Measurements from ENCODE around the gene GAS2.

The GAS2 gene

DNA sequence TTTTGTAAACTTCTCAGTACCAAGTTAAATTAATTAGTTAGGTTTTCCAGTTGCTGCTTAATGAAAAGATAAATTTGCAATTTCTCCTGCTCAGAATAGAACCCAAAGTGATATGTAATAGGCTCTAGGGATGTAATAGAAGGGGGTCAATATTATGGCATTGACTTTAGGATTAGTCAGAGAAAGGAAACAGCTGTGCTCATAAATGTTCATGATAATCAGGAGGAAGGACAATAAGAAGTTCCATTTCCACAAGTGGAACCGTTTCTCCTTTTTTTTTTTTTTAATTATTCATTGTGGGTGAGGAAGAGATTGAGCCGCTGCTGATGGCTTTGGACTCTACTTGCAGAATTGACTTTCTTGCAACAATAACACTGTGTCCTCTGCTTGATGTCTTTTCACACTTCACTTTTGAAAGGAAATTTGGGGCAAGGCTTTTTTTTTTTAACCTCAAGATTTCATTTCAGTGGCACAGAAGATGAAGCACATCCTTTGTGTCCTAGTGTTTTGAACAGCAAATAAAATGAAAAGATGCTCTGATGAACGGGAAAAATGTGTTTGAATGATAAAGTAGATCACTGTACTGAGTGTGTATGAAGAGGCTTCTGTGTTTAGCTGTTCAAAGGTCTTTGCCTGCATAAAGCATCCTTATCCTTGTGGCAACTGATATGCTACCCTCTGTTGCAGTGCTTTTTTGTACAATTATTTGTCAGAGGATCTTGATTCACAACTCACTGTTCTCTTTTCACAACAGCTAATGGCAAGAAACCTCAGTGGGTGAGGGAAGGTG is 62.4 kb downstream of the GAS2 start:
- DNase-seq, result no peak

DNA sequence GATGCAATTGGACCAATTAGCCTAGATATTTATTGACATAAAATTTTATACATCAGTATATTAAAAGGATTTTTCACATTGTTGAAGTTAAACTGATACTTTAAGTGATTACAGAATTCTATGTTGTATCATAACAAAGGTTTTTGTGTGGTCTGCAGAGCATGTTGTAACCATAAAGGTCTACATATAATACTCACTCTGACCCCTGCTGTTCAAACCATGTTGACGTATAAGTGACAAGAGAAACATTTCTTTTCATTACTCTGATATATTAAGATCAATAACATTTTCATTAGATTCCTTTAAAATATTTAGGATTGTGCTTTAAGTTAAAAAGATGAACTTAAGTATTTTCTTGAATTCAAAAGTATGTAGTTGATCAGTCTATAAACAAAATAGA is 63.9 kb downstream of the GAS2 start:
- no peak for DNase-seq

DNA sequence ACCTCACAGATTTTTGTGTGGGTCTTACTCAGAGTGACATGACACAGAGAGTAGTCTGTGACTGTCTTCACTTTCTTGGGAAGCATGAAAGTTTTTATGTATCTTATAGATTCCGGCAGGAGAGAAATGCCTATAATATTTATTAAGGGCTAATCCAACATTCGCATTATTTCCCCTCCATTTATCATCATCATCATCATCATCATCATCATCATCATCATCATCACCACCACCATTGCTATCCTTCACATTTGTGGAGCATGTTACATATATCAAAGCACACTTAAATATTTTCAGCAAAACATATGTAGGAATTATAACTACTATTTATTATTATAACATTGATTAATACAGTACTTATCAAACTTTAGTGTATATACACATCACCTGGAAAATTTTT is 66.2 kb downstream of the GAS2 start:
- no peak for DNase-seq

DNA sequence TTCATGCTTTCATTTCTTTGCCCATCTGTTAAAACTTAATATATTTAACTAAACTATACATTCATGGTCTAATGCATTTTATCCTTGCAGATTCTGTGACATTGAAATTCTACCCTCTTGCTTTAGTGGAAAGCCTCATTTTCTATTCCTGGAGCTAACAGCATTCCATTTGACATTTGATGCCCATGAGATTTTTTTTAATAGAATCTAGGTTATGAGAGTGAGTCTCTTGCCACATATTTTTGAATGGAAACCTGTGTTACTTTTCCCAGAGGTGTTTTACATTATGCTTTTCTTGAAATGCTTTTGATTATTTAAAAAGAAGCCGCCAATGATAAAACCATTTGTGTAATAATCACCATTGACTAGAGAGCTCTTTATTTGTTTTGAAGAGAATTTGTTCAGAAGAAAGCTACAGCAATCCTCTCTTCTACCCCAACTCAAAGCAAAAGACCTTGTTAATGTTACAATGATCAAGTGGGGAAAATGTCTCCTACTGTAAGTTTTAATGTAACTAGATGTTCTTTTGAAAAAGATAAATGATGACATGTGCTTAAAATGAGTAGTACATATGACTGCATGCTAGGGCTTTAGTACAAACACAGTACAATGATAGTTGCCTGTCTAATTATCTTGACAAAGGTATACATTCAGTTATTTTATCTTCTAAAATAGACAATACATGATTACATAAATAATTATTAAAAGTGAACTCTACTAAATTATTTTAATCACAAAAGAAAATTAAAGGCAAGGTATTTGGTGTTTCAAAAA is 67.3 kb downstream of the GAS2 start:
- no peak for DNase-seq

DNA sequence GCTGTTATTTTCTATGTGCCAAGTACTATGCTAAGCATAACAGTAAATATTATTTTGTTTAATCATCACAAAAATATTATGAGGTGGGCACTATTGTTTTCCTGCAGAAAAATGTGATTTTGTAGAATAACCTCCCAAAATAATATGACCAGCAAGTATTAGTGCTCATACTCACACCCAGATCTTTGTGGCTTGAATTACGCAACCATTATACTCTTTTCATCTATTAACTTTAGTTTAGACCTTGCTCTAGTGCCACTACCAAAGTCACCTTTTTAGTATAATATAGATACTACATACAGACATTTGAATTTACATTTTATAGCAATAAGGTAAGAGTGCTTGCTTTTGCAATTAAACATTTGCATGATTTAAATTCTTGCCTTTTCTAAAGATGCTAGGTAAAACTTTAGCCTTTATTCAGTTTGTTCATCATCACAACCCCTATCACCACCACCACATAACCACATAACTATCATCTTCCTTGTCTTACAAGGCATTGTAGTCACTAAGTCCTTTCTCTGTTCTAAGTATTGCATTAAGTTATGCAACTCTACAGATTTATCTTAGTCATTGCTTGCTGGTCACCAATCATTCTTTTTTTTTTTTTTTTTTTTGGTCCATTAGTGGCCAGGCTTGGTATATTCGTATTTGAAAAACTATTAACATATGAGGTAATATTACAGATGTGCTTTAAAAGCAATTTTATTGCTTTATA is 68.4 kb downstream of the GAS2 start:
- DNase-seq, result no peak

DNA sequence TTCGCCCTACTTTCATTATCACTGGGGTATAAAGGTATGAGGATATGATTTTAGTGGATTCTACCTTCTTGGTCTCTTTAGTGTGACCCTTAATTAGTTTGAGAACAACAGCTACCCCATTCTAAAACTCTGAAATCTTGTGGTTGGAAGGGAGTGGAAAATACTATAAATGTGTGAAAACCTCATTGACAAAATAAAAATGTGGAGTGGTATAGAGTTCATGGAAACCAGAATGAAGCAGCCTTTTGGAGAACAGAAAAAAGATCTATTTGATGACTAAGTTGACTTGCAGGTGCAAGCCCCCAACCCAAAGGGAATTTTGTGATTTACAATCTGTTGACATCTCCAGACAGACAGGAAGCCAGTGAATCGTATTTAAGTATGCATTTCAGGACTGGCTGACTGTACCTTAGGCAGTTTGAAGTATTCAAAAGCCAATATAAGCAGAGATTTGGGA is 75.8 kb downstream of the GAS2 start:
- no peak for DNase-seq

DNA sequence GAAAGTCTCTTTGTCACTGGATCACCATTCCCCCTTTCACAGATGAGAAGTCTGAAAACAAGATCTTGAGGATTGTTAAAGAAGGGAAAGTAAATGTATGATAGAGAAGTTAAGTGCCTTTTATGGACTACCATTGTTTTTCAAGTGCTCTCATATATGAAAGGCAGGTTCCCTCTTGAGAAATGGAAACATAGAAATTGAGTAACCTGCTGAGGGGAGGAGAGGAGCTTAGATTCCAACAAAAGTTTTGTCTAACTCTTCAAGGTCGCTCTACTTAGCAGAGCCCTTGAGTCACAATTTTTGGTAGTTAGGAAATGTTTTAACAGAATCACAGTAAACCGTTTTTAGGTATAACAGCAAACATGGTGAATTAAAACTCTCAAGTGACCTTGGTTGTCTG is 83.1 kb downstream of the GAS2 start:
- no peak for DNase-seq

DNA sequence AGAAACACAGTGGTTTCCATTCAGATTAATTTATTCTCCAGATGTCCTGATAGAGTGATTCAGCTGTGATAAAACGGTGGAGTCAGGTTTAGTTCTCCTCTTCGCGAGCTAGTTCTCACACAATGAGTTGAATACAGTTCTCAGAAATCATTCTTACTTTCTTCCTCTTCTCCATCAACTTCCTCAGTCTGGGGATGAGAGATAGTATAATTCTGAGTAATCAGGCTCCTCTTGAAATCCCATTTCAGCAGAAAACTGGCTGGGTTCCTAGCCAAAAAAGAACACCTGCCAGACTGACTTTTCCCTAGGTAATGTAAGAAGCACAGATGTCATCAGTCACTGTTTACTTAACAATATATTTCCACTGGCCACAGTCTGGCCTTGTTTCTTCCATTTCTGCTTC is 86.5 kb downstream of the GAS2 start:
- DNase-seq, result no peak

DNA sequence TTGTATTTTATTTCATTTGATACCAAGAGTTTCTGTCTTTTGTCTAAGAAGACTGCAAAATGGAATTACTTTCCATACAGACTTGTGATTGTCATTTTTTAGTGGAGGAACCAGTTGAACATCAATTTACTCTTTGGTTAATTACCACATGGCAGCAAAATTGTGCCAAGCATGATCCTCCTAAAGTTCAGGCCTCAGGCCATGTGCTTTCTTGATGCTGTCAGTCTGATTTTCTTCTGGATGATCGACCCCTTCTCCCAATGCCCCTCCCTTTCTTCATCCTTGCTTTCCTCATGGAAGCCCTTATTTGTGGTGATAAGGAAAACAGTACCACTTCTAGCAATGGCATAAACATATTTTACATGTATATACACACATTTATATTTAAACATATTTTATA is 87.0 kb downstream of the GAS2 start:
- DNase-seq, result no peak

DNA sequence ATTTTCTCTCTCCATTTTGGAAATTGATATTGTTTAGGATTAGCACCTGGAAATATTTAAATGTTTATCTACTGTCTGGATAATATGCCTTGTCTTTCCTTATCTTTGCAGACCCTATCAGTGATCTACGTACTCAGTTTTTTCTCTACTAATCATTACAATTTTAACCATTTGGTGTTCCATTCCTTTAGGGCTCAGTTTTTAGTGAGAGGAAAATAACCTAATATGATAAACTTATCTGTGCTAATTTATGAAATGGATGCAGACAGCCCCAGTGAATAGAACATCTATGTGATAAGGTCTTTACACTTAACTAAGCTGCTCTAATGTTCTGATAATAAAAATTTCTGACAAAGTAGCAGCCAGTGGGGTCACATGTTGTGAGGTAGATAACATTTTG is 94.7 kb downstream of the GAS2 start:
- DNase-seq, result no peak

DNA sequence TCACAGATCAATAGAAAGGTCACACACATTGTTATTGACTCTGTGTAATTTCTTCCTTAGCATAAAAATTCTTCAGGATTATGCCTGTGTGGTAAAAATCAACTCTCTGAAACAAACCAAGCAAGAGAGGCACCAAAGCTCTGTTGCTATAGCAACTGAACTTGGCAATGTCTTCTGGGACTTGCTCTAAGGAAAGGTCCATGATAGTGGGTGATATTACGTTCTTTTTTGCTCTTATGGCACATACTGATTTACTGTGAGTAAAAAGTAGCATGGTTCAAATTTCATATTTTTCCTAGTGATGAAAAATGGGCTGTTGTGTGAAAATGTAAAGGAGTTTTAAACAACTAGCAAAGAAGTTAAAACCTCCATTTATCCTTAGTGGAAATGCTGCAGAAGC is 96.8 kb downstream of the GAS2 start:
- DNase-seq, result no peak

DNA sequence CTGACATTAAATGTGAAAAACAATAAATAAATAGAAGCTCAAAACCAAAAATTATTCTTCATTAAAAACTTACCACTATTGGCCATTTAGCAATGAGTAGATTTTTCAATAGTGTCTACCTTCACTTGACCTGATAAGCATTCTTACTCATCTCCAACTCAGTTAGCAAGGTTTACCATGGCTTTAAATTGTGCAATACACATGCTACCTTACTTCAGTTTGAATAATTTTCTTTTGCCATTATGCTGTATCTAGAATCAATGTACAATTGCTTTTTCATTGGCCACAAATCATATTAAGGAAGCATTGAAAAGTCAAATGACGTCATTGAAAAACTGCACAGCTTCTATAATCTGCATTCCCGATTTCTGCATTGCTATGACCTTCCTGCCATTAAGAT is 98.3 kb downstream of the GAS2 start:
- DNase-seq, result no peak

DNA sequence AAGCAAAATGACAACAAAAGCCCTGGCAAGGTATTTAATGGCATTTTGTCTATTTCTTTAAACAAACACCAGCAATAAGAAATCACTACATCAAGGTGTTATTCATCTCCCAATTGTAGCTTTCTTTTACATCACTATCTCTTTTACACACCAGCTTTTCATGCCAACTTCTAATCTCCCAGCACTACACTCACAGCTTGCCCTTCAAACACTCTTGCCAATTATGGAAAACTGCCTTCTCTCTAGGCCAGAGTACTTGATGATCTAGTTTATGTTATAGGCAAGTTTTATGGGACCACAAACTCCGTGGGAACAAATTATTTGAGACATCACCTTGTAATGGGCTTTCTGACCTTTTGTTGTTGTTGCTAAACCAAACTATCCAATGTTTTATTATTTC is 101.9 kb downstream of the GAS2 start:
- no peak for DNase-seq

DNA sequence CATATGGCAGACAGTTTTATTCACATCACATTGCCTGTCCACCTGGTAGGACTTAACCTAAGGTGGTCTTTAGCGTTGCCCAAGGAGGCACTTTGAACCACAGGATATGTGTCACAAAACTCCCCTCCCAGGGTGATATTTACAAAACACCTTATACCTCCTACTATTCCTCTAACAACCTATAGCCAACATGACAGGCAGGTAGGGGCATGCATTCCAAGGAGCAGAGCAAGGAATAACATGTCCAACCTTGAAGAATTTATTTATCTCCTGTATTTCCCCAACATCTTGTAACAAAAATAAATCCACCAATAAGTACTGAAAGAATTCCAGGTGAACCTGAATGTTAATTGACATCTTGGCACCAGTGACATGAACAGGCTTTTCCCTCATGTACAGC is 102.7 kb downstream of the GAS2 start:
- DNase-seq, result no peak

DNA sequence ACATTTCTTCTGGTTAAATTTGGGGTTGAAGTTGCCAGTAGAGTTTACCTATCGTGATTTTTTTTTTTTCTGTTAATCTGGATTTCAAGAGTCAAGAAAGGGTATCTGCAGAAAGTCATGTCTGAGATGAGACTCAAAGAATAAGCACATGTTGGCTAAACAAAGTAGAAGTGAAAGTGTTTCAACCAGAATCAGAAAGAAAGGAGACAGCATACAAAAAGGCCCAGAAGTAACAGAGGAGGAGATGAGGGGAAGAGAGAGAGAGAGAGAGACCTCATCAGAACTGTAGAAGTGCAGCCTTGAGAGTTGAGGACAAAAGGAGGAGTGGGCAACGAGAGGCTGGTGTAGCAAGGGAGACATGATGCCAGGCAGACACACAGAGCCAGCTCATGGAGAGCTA is 108.3 kb downstream of the GAS2 start:
- DNase-seq, result no peak

DNA sequence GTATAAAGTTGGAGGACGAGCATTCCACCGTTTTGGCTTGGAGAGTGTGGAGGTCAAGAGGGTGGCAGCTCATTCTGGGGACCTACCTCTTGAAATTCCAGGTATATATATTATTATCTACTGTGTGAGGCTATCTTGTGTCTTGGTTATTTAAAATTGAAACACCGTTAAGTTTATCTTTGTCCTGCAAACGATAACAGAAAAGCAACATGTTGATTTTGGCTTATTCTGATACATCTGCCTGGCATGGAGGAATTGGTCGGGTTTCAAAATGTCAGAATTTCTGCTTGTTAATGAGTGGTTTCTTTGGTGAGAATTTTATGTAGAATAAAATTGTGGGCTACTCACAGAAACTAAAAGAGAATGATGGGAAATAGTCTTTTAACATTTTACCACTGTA is 108.8 kb downstream of the GAS2 start:
- no peak for DNase-seq

DNA sequence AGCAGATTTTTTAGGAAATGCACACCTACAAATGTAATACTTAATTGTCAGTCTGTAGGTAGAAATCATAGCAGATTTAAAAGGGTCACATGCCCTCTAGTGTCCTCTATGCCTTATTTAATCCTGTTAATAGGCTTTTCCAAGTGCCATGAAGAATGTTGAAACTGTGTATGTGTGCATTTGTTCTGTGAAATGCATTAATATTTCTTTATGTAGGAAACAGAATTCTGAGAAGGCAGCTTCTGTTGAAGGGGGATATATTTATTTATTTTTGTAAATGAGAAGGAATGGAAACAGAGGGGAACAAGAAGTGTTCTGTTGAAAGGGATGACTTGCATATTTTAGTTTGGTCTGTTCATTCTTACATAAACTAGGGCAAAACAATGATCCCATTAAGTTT is 112.2 kb downstream of the GAS2 start:
- DNase-seq, result no peak

DNA sequence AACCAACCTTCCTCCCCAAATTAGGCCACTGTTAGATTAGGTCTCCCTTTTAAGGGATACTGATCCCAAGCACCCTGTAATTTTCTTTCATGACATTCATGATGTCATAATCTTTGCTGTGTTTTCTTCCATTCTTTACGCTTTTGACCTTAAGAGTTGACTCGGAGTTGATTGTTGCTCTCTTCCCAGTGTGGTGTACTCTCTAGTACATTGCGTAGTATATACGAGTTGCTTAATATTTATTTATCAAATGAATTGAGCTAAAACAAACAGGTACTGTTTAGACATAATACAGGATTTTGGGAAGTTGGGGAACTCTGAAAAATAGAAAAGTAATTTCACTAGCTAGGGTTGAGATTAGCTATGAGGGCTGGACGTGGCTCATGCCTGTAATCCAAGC is 113.4 kb downstream of the GAS2 start:
- DNase-seq, result no peak

DNA sequence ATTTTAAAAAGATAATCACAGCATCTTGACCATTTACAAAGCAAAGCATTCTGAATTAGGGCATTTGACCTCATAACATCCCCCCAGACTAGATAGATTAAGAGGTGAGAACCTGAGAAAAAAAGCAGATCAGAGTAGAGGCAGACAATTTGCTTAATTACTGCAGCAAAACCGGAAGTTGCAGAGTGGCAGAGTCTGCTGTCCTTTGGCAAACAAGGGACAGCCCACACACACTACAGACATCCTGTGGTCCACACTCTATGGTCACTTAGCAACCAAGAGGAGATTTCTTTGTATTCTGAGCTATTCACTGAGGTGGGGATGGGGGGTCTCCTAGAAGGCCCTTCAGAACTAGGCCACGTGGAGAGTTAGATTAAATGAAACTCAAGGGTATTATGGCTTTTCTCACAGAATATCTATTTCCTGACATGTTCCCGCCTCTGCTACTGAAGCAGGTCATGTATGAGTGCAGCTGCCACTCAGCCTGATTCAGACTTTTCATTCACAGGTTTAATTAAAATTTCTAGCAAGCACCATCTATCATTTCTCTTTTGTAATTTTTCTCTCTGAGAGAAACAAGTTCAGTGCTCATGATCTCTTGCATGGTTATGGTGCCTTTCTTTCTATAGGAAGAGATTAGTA is 114.7 kb downstream of the GAS2 start:
- no peak for DNase-seq

DNA sequence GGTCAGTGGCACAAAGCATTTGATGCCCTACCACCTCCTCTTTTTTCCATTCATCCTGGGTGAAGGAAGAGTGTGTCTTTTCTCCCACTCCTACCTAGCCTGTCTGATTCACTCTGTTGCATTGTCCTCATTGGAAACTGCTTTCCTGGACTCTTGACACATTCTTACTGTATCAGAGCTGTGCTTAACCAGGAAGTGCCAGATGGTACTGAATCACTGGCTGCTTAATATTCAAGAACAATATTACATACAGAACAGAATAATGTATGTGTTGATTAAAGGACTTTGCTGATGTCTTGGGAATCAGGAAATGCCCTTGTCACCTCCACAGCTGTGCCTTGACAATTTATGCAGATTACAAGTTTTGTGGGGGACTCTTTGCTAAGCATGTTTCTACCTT is 118.8 kb downstream of the GAS2 start:
- no peak for DNase-seq

DNA sequence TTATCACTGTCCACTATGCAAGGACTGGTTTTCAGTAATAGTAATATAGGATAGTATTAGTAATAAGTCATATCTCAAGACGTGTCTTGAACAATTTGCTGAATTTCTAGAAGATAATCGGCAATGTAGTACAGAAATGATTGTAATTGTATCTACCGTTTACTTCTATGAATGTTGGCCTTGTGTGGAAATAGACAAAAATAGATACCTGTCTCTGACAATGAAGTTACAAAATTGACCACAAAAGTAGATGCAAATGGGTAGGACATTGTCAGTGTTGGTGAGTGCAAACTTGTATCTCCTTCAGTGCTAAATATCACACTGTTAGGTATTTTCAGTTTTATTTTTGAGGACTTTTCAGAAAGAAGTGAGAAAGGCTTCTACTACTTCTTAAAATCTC is 120.1 kb downstream of the GAS2 start:
- DNase-seq, result no peak

DNA sequence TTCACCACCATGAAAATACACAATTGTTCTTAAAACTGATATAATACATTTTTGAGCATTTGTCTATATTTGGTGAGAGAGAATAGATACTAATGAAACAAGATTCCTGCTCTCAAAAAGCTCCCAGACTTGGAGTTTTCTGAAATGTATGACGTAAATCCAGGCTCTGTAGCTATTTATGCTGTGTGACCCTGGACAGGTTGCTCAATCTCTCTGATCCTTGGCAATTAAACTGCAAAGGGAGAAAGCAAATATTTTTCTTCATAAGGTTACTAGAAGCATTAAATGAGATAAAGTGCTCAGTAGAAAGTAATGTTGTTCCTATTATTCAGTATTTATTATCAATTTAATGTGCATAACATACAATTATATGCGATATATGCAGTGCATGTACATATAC is 120.6 kb downstream of the GAS2 start:
- DNase-seq, result no peak

DNA sequence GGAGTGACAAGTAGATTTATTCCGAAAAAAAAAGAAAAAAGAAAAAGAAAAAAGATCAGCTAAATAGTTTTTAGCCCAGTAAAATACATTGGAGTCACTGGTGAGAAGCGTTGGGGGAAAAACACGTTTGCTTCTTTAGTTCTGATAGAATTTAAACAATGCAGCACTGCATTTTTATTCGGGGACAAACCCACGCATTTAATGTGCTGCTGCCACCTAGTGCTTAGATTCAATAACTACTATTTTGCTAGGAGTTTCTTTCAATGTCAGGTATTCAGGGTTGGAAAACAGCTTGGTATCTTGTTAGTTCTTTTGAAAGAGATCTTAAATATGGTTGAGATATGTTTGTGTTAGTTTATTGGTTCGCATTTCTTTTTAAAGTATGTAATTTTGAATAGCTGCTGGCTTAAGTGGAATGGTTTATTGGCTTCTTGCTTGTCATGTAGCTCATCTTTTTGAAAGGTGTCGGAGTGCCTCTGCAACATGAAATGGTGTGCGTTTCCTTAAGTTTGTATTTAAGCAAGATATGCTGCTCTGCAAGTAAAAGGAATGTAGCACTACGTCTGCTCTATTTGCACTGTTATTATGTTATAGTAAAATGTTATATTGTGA is 121.2 kb downstream of the GAS2 start:
- no peak for DNase-seq

Measured in CD4-positive, alpha-beta T cell treated with Interferon gamma for 1 hour (primary cell).